Measurements from ENCODE around the gene LRP11.
"Not testable (repeated sequence)": the region's sequence is repeated elsewhere in the genome, so short reads cannot be mapped to it uniquely, and the experiment has no call there.

LRP11 gene

GRCh38 chr6:149862922-149863697 lies 1.0 kb downstream of the LRP11 start (continued):
- TF ChIP-seq PBX3 (CRISPR knock-in tag; IDR thresholded peaks at IDR 0.05) (peak; percentile 88), ZNF335 (tag by site-specific recombination; conservative IDR thresholded peaks at IDR 0.05) (peak; percentile 58), ZSCAN23 (tag by site-specific recombination; IDR thresholded peaks at IDR 0.05) (no peak)

GRCh38 chr6:149862424-149862738 lies 1.8 kb downstream of the LRP11 start:
- H3K4me1 ChIP-seq (ENCODE audit: control insufficient read depth, insufficient read depth, low read length): peaks cover 32% of the 10 kb centered on the region
- H3K4me3 ChIP-seq (ENCODE audit: low read depth, low read length): peak overlapping the region; percentile 81
- TF ChIP-seq ZNF639 (tag by site-specific recombination; IDR thresholded peaks at IDR 0.05) (0 out of 2 replicates have a peak, but pooled peaks have one; percentile 33), ZBTB17 (tag by site-specific recombination; IDR thresholded peaks at IDR 0.05) (peak; percentile 55; the same call in 1 of the 2 replicates), PRDM10 (tag by site-specific recombination; IDR thresholded peaks at IDR 0.05) (peak; percentile 20; the same call in 1 of the 2 replicates), ZNF362 (tag by site-specific recombination; IDR thresholded peaks at IDR 0.05) (peak; percentile 68; the same call in 1 of the 2 replicates)
- H3K27ac ChIP-seq (ENCODE audit: extremely low read depth, low read depth, low read length); H3K36me3 ChIP-seq (ENCODE audit: control insufficient read depth in 2 of 2, insufficient read depth in 1 of 2, low read length in 2 of 2); H3K9me3 ChIP-seq (ENCODE audit: control insufficient read depth, insufficient read depth, low read depth, low read length): not testable (repeated sequence)
- ChIA-PET POLR2A (interaction anchor here (0.6 kb wide), 2 partner anchors 42 to 340 kb away, joined by 4 to 6 read pairs; no protein-coding TSS in a partner anchor), CTCF (interaction anchor here (0.6 to 1.7 kb wide), 4 partner anchors 15 to 67 kb away, joined by 3 to 12 read pairs (median 4); no protein-coding TSS in a partner anchor)

GRCh38 chr6:149861603-149862423 lies 2.3 kb downstream of the LRP11 start:
- ChIA-PET POLR2A (interaction anchor here (1.1 kb wide), 1 partner anchor 144 kb away, joined by 5 read pairs; the partner anchor contains the start of gene LATS1), CTCF (interaction anchor here (0.6 to 1.9 kb wide), 12 partner anchors 10 to 128 kb away, joined by 3 to 12 read pairs (median 3); no protein-coding TSS in a partner anchor)
- peak overlapping the region; percentile 6 for H3K4me3 ChIP-seq (ENCODE audit: low read depth, low read length)
- no peaks in the 10 kb centered on the region for H3K9me3 ChIP-seq (ENCODE audit: control insufficient read depth, insufficient read depth, low read depth, low read length)
- H3K36me3 ChIP-seq (ENCODE audit: control insufficient read depth in 2 of 2, insufficient read depth in 1 of 2, low read length in 2 of 2): peaks cover 0 to 4% of the 10 kb centered on the region in 2 experiments; a peak in 2 of 3 replicates
- peaks cover 38% of the 10 kb centered on the region for H3K4me1 ChIP-seq (ENCODE audit: control insufficient read depth, insufficient read depth, low read length)
- H3K27ac ChIP-seq (ENCODE audit: extremely low read depth, low read depth, low read length): no peak overlapping the region
- TF ChIP-seq ZNF600 (tag by site-specific recombination; IDR thresholded peaks at IDR 0.05) (0 out of 2 replicates have a peak, but pooled peaks have one; percentile 38), KLF17 (tag by site-specific recombination; IDR thresholded peaks at IDR 0.05) (no peak), ZNF792 (tag by site-specific recombination; IDR thresholded peaks at IDR 0.05) (no peak), SCRT2 (tag by site-specific recombination; IDR thresholded peaks at IDR 0.05) (peak; percentile 92), ZBTB17 (tag by site-specific recombination; IDR thresholded peaks at IDR 0.05) (peak; percentile 86), ZNF488 (tag by site-specific recombination; IDR thresholded peaks at IDR 0.05) (no peak), SP3 (tag by site-specific recombination; IDR thresholded peaks at IDR 0.05) (0 out of 2 replicates have a peak, but pooled peaks have one; percentile 25), ZNF266 (tag by site-specific recombination; IDR thresholded peaks at IDR 0.05; ENCODE audit: low read depth) (no peak), IKZF3 (tag by site-specific recombination; IDR thresholded peaks at IDR 0.05) (peak; percentile 80), ZSCAN30 (tag by site-specific recombination; IDR thresholded peaks at IDR 0.05) (no peak), GLIS2 (tag by site-specific recombination; IDR thresholded peaks at IDR 0.05) (peak; percentile 20; the same call in 1 of the 2 replicates), PRDM1 (tag by site-specific recombination; IDR thresholded peaks at IDR 0.05) (peak; percentile 65), ZFHX2 (tag by site-specific recombination; conservative IDR thresholded peaks at IDR 0.05) (peak; percentile 48), ZNF274 (IDR thresholded peaks at IDR 0.05; ENCODE audit: low read length) (no peak), ZNF274 (tag by site-specific recombination; IDR thresholded peaks at IDR 0.05; ENCODE audit: borderline replicate concordance) (no peak)

All from HEK293 (cell line).